ENCODE results near the gene RAP1GAP2.

GRCh38 chr17:2856727-2857126 is 60.5 kb downstream of the RAP1GAP2 start:
- TF ChIP-seq CTCF (IDR thresholded peaks at IDR 0.05), result no peak
- TF ChIP-seq EP300 (IDR thresholded peaks at IDR 0.05), result no peak
